ENCODE measurements around the gene MCF2L2.

GRCh38 chr3:183372911-183373310 lies 55.5 kb downstream of the MCF2L2 start:
- TF ChIP-seq CTCF (IDR thresholded peaks at IDR 0.05) (no peak), POLR2A (IDR thresholded peaks at IDR 0.05) (no peak)

Measured in thyroid gland (tissue), 4 donors.